ENCODE data around the gene PFKL.

Gene PFKL

DNA sequence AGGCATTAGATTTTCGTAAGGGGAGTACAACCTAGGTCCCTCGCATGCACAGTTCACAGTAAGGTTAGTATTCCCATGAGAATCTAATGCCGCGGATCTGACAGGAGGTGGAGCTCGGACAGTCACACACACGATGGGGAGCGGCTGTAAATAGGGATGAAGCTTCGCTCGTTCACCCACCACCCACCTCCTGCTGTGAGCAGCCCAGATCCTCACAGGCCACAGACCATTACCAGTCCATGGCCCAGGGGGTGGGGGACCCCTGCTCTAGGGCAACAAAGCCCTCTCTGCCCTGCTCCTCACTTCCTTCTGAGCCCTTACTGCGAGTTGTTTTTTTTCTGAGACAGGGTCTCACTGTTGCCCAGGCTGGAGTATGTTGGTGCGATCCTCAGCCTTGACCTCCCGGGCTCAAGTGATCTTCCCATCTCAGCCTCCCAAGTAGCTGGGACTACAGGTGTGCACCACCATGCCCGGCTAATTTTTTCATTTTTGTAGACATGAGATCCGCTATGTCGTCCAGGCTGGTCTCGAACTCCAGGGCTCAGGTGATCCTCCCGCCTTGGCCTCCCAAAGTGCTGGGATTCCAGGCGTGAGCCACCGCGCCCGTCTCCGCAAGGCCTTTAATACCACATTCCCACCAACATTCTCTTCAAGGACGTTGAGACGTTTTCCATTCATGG is 74.9 kb downstream of the PFKL start:
- in situ Hi-C loops (cut with MboI; ENCODE audit: low sequenced_read_pairs) = loop anchor here (10.0 kb wide), 1 partner anchor 60 kb away; no protein-coding TSS in a partner anchor

- in situ Hi-C loops (cut with MboI; ENCODE audit: low sequenced_read_pairs) = loop anchor here (10.0 kb wide), 1 partner anchor 60 kb away; no protein-coding TSS in a partner anchor
Observed at GRCh38 chr21:44375281-44375651, 75.4 kb downstream of the PFKL start.

DNA sequence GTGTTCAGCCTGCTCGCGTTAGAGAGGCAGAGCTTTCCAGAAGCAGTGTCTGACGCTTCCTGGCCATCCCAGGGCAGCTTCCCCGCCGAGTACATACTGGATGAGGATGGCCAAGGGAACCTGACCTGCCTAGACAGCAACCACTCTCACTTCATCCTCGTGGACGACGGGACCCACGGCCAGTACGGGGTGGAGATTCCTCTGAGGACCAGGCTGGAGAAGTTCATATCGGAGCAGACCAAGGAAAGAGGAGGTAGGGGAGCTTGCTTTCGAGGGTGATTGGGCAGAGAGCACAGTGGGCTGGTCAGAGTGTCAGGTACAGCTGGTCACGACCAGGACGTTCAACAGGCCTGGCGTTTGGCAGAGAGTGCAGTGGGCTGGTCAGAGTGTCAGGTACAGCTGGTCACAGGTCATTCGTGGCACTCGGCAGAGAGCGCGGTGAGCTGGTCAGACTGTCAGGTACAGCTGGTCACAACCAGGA is 75.9 kb downstream of the PFKL start:
- in situ Hi-C loops (cut with MboI; ENCODE audit: low sequenced_read_pairs) = loop anchor here (10.0 kb wide), 1 partner anchor 59 kb away; no protein-coding TSS in a partner anchor

DNA sequence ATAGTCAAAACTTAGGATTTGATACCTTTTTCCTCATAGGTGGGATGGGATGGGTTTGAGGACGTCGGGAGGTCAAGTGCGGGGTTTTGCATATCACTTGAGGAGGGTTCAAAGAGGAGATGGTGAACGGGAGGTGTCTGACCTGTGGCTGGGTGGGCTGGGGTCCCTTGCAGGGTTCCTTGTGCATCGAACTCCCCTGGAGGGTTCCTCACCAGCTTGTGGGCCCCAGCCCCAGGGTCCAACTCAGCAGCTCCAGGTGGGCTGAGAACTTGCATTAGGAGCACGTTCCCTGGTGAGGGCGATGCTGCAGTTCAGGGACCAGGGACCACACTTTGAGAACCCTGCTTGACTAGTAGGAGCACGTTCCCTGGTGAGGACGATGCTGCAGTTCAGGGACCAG is 76.8 kb downstream of the PFKL start:
- in situ Hi-C loops (cut with MboI; ENCODE audit: low sequenced_read_pairs) = loop anchor here (10.0 kb wide), 1 partner anchor 58 kb away; no protein-coding TSS in a partner anchor
